Stimulated activated CD4-positive, alpha-beta T cell treated with anti-CD3 and anti-CD28 coated beads, Interleukin-2, amount 100 ng/mL, for 48 hours (primary cell): ENCODE measurements around the gene FCER2.
"Not testable (repeated sequence)": the region's sequence is repeated elsewhere in the genome, so short reads cannot be mapped to it uniquely, and the experiment has no call there.

Source experiments
- DNase-seq, 2 donors: peaks; one replicate each; pipeline ENCODE4 v3.0.0-alpha.2; 2020

Gene FCER2

GRCh38 chr19:7645163-7645562 lies 56.8 kb downstream of the FCER2 start:
- DNase-seq, result no peak

DNA sequence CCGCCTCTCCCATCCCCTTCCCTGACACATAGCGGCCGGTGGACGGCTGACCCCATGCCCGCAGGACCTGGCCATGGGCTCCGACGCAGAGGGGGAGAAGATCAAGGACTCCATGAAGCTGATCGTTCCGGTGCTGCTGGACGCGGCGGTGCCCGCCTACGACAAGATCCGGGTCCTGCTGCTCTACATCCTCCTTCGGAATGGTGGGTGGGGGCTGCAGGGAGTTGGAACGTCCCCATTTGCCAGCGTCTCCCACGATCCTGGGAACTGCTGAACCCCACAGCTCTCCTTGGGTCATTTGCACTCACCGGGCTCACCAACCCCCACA lies 57.4 kb downstream of the FCER2 start:
- no peak for DNase-seq

GRCh38 chr19:7643629-7644549 lies 58.0 kb downstream of the FCER2 start:
- DNase-seq, result not testable (repeated sequence)

DNA sequence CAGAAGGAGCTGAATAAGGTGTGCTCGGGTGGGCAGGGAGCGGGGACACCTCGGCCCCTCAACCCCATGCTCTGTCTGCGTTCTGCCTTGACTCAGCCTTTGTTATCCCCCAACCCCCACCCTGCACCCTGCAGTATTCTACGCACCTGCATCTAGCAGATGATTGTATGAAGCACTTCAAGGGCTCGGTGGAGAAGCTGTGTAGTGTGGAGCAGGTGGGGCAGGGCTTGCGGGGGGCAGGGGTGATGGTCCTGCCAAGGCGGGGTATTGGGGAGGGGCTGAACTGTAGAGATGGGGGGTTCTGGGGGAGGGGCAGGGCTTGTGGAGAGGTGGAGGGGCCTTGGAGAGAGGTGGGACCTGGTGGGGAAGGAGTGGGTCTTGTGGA lies 58.9 kb downstream of the FCER2 start:
- DNase-seq, result no peak

DNA sequence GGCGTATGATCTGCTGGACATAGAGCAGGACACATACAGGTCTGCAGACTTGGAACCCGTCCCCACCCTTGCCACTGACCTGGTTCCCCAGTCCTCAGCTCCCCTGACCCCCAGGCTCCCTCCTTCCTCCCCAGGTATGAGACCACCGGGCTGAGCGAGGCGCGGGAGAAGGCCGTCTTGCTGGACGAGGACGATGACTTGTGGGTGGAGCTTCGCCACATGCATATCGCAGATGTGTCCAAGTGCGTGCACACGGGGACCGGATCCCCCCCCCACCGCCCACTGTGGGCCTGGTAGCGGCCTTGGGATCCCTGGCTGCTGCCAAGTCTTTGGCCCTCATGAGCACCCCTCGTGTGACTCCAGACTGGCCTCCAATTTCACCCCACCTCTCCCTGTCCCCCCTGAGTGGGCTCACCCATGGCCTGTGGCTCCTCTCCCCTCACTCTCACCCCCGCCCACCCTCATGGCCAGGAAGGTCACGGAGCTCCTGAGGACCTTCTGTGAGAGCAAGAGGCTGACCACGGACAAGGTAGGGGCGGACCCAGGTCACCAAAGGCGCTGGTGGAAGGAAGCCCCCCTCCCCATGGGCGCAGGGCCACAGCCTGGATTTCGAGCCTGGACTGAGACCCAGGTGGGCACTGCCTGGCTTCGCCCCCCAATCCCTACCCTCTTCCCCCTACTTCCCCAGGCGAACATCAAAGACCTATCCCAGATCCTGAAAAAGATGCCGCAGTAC lies 59.5 kb downstream of the FCER2 start:
- DNase-seq, result no peak

GRCh38 chr19:7641290-7642276 lies 60.3 kb downstream of the FCER2 start:
- no peak for DNase-seq

- DNase-seq, result no peak
Observed at GRCh38 chr19:7640803-7641202, 61.1 kb downstream of the FCER2 start.

DNA sequence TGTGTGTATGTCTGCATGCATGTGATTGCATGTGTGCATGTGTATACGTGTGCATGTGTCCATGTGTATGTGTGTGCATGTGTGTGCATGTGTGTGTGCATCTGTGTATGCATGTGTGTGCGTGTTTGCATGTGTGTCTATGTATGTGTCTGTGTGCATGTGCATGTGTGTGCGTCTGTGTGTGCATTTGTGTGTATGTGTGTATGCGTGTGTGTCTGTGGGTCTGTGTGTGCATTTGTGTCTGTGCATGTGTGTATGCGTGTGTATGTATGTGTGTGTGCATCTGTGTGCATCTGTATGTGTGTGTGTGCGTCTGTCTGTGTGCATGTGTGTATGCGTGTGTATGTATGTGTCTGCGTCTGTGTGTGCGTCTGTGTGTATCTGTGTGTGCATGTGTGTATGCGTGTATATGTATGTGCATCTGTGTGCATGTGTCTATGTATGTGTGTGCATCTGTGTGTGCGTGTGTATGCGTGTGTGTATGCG lies 62.0 kb downstream of the FCER2 start:
- DNase-seq, result no peak

- no peak for DNase-seq
Observed at GRCh38 chr19:7638802-7639465, 63.0 kb downstream of the FCER2 start.
